ENCODE results near the gene HDHD5. TPM values are rescaled to one million over a fixed set of nuclear protein-coding genes. Genes with fewer than 3 reads are reported as not detected.

The HDHD5 gene
- total RNA-seq, 4 donors from 2014 or later, result 29.9 to 45.1 (median 38.8) TPM

- TF ChIP-seq POLR2AphosphoS5 (IDR thresholded peaks at IDR 0.05) (no peak), POLR2A (IDR thresholded peaks at IDR 0.05; ENCODE audit: low read depth) (no peak), EP300 (IDR thresholded peaks at IDR 0.05) (no peak), CTCF (IDR thresholded peaks at IDR 0.05) (no peak)
- 80% methylated on average over 1 of the region's 3 CpGs for whole genome bisulfite sequencing
- intact Hi-C loops (cut with DNase I), result no loop called here
- Histone ChIP-seq H3K4me1 (peaks cover 7 to 27% (median 19%) of the 10 kb centered on the region in 4 donors), H3K36me3 (no peaks in the 10 kb centered on the region), H3K9me3 (no peaks in the 10 kb centered on the region), H3K27ac (replicated peaks in 1 of 4) (no peak overlapping the region), H3K27me3 (peaks cover 4 to 61% (median 25%) of the 10 kb centered on the region in 4 donors), H3K4me3 (no peak overlapping the region)
- DNase-seq (ENCODE audit: extremely low spot score), result no peak
Observed at GRCh38 chr22:17117400-17117799, 41.7 kb downstream of the HDHD5 start.

- 60% methylated on average over 5 of the region's 6 CpGs for WGBS
- no peak for TF ChIP-seq CTCF (IDR thresholded peaks at IDR 0.05)
- TF ChIP-seq POLR2A (IDR thresholded peaks at IDR 0.05; ENCODE audit: low read depth), result no peak
- TF ChIP-seq POLR2AphosphoS5 (IDR thresholded peaks at IDR 0.05), result no peak
- no peak for TF ChIP-seq EP300 (IDR thresholded peaks at IDR 0.05)
- no peaks in the 10 kb centered on the region for H3K36me3 ChIP-seq
- no peaks in the 10 kb centered on the region for H3K9me3 ChIP-seq
- H3K4me1 ChIP-seq, result peaks cover 5 to 25% (median 16%) of the 10 kb centered on the region in 4 donors
- DNase-seq (ENCODE audit: extremely low spot score), result no peak
- H3K4me3 ChIP-seq, result no peak overlapping the region
- no peak overlapping the region for H3K27ac ChIP-seq (replicated peaks in 1 of 4)
- H3K27me3 ChIP-seq, result peaks cover 2 to 55% (median 19%) of the 10 kb centered on the region in 4 donors
- intact Hi-C loops (cut with DNase I), result no loop called here
Observed at GRCh38 chr22:17116572-17117330, 42.3 kb downstream of the HDHD5 start.

GRCh38 chr22:17115945-17116565 lies 43.0 kb downstream of the HDHD5 start:
- TF ChIP-seq EP300 (IDR thresholded peaks at IDR 0.05) (no peak), CTCF (IDR thresholded peaks at IDR 0.05) (no peak), POLR2A (IDR thresholded peaks at IDR 0.05; ENCODE audit: low read depth) (no peak), POLR2AphosphoS5 (IDR thresholded peaks at IDR 0.05) (no peak)
- DNase-seq (ENCODE audit: extremely low spot score), result no peak
- H3K27ac ChIP-seq (replicated peaks in 1 of 4), result no peak overlapping the region
- peaks cover 0 to 48% (median 12%) of the 10 kb centered on the region in 4 donors for H3K27me3 ChIP-seq
- H3K9me3 ChIP-seq, result no peaks in the 10 kb centered on the region
- 61% methylated on average over 5 of the region's 5 CpGs for WGBS
- H3K4me1 ChIP-seq, result peaks cover 0 to 18% (median 9%) of the 10 kb centered on the region in 4 donors
- intact Hi-C loops (cut with DNase I), result no loop called here
- no peaks in the 10 kb centered on the region for H3K36me3 ChIP-seq
- H3K4me3 ChIP-seq, result no peak overlapping the region

GRCh38 chr22:17115236-17115635 lies 43.8 kb downstream of the HDHD5 start:
- Histone ChIP-seq H3K27me3 (peaks cover 0 to 39% (median 9%) of the 10 kb centered on the region in 4 donors), H3K4me3 (no peak overlapping the region), H3K4me1 (peaks cover 0 to 10% (median 4%) of the 10 kb centered on the region in 4 donors), H3K9me3 (no peaks in the 10 kb centered on the region), H3K36me3 (no peaks in the 10 kb centered on the region), H3K27ac (replicated peaks in 1 of 4) (no peak overlapping the region)
- no peak for TF ChIP-seq CTCF (IDR thresholded peaks at IDR 0.05)
- no peak for TF ChIP-seq POLR2A (IDR thresholded peaks at IDR 0.05; ENCODE audit: low read depth)
- no peak for TF ChIP-seq EP300 (IDR thresholded peaks at IDR 0.05)
- TF ChIP-seq POLR2AphosphoS5 (IDR thresholded peaks at IDR 0.05), result no peak
- intact Hi-C loops (cut with DNase I), result no loop called here
- DNase-seq (ENCODE audit: extremely low spot score), result no peak
- WGBS, result 35% methylated on average over 4 of the region's 4 CpGs
